ENCODE measurements around the gene PADI3.
"Not testable (repeated sequence)": the region's sequence is repeated elsewhere in the genome, so short reads cannot be mapped to it uniquely, and the experiment has no call there.

PADI3 gene

DNA sequence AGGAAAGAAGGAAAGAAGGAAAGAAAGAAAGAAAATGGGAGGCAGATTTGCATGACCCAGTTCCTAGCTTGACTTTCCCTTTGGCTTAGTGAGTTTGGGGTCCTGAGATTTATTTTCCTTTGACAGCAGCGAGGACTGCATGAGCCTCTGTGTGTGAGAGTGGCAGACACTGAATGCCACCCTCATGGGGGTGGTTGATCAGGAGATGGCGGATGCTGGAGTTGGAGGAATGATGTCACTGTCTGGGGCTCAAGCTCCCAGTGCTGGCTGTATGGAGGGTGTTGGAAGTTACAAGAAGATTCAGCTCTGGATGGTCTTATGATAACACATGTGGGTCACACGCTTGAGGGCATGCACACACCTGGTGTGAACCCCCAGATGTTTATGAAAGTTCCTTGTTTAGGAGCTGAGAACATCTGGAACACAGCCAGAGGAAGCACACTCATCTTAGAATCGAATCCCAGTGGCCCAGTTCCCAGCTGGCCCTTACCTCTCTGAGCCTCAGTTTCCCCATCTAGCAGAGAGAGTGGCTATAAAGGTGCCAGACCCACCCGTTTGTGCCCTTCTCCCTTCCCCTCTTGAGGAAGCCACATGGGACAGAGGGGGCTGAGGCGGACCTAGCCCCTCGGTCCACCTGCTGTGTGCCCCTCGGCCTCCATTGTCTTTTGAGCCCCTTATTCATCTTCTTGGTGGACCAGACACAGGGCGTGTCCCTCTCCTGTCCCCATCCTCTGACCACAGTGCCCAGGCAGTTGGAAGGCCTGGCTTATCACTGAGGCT is 64.8 kb downstream of the PADI3 start:
- no peak for DNase-seq (ENCODE audit: low read depth, low spot score)
- H3K4me3 ChIP-seq (ENCODE audit: low read length), result no peak overlapping the region

DNA sequence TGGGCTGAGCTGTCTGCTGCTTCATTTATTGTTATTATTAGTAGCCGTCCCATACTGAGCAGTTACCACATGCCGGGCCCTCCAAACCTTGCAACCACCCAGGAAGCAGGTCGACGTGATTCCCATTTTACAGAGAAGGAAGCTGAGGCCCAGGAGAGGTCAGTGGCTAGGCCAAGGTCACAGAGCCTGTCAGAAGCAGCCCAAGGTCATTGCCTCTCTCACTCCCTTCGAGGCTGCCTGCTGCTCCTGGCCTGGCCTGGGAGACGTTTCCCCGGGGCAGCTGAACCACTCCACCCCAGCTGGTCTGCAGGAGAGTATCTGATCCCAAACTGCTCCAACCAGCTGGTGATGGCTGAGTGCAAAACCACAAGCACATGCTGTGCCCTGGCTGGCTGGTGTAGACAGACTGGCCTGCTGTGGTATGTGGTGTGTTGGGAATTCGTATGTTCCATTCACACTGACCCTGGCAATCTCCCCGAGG is 65.6 kb downstream of the PADI3 start:
- H3K4me3 ChIP-seq (ENCODE audit: low read length), result no peak overlapping the region
- no peak for DNase-seq (ENCODE audit: low read depth, low spot score)

- no peak for DNase-seq (ENCODE audit: low read depth, low spot score)
- no peak overlapping the region for H3K4me3 ChIP-seq (ENCODE audit: low read length)
These were observed 66.7 kb downstream of the PADI3 start for GRCh38 chr1:17315542-17316130.

- no peak overlapping the region for H3K4me3 ChIP-seq (ENCODE audit: low read length)
- no peak for DNase-seq (ENCODE audit: low read depth, low spot score)
These were observed 67.8 kb downstream of the PADI3 start for GRCh38 chr1:17316704-17317103.

DNA sequence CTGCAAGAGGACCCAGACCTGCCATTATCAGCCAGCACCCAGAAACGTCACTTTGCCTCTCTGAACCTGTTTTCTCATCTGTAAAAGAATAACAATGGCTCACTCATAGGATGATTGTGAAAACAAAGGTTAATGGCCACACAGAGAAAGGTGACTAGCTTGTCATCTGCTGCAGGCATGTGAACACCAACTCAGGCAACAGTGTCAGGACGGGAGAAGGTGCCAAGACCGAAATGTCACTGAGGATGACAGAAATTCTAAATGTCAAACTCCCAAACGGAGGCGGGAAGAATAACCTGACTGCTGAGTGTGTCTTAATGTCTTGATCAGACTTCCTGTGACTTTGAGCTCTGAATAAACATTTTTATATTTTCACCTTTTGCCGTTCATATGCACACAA is 69.4 kb downstream of the PADI3 start:
- no peak overlapping the region for H3K4me3 ChIP-seq (ENCODE audit: low read length)
- no peak for DNase-seq (ENCODE audit: low read depth, low spot score)

DNA sequence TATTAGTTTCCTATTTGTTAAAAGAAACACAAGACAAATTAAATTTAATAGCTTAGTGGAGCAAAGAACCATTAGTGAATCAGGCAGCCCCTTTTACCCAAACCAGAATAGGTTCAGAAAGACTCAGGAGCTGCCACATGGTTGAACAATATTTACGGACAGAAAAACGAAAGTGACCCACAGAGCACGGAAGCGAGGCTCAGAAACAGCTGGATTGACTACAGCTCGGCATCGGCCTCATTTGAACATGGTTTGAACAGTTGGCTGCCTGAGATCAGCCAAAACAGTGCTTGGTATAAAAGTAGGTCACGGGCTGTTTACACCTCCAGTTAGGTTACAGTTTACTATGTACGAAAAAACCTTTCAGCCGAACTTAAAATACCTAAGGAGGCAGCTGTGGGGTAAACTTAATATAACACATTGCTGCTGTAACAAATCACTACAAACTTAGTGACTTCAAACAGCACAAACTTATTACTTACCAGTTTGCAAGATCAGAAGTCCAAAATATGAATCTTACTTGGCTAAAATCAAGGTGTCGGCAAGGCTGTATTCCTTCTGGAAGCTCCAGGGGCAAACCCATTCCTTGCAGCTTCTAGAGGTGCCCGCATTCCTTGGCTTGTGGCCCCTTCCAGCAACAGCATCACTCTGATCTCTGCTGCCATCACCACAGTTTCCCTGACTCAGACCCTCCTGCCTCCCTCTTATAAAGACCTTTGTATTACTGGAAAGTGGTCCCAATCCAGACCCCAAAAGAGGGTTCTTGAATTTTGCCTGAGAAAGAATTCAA is 70.9 kb downstream of the PADI3 start:
- no peak for DNase-seq (ENCODE audit: low read depth, low spot score)
- H3K4me3 ChIP-seq (ENCODE audit: low read length), result no peak overlapping the region

- DNase-seq (ENCODE audit: low read depth, low spot score), result not testable (repeated sequence)
These were observed 73.0 kb downstream of the PADI3 start for GRCh38 chr1:17321857-17322390.

GRCh38 chr1:17328855-17329254 is 80.0 kb downstream of the PADI3 start:
- DNase-seq (ENCODE audit: low read depth, low spot score), result no peak

More at GRCh38 chr1:17321857-17322390, 73.0 kb downstream of the PADI3 start:
- H3K4me3 ChIP-seq (ENCODE audit: low read length), result not testable (repeated sequence)

DNA sequence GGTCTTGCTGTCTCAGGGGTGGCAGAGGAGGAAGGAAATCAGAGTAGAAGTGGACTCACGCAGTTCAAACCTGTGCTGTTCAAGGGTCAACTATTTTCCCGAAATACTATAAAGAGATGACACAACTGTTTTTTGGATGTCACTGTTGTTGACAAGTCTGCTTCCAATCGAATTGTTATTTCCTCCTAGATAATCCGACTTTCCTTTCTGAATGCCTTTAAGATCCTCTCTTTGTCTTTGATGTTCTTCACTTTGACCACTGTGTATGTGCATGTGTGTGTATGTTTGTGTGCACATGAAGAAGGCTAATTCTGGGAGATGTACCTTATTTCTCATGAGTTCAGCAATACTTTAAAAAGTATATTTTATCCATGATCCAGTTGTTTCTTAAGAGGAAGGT is 80.7 kb downstream of the PADI3 start:
- H3K4me3 ChIP-seq (ENCODE audit: low read length), result no peak overlapping the region
- no peak for DNase-seq (ENCODE audit: low read depth, low spot score)

More at GRCh38 chr1:17328855-17329254, 80.0 kb downstream of the PADI3 start:
- no peak overlapping the region for H3K4me3 ChIP-seq (ENCODE audit: low read length)

DNA sequence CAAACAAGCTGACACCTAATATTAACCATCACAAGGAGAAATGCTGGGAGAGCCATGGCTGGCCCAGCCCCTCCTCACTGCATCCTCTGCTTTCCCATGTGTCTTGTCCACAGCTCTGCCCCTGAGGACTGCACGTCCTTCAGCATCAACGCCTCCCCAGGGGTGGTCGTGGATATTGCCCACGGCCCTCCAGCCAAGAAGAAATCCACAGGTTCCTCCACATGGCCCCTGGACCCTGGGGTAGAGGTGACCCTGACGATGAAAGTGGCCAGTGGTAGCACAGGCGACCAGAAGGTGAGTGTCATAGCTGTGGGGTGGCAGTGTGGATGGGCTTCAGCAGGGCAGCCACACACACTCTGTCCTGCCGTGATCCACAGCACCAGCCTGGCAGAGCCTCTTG is 82.0 kb downstream of the PADI3 start:
- DNase-seq (ENCODE audit: low read depth, low spot score), result no peak
- no peak overlapping the region for H3K4me3 ChIP-seq (ENCODE audit: low read length)

DNA sequence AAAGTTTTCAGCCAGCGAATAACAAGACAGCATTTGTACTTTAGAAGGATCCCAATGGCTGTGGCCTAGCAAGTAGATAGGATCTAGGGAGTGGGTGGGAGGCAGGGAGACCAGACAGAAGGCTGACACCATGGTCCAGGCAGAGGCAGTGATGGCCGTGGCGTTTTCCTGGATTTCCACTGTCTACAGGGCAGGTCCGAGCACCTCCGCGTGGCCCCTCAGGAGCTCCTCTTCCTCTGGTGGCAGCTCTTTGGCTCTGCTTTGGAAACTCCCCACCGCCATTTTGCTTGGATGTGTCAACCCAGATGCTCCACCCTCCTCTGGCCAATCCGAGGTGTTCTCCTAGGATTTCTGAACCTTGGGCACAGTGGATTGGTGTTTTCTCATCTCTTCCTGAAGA is 84.2 kb downstream of the PADI3 start:
- no peak overlapping the region for H3K4me3 ChIP-seq (ENCODE audit: low read length)
- no peak for DNase-seq (ENCODE audit: low read depth, low spot score)

Measured in Jurkat, Clone E6-1 (cell line).